HPDE6-E6E7 (cell line): ENCODE measurements around the gene DNER.

Experiments
- DNase-seq: peaks from one replicate; pipeline ENCODE4 v3.0.0; 2011; ENCODE audit warnings: missing footprints; ENCODE audit errors: extremely low spot score

DNER gene

GRCh38 chr2:229673676-229674075 lies 40.7 kb downstream of the DNER start:
- DNase-seq, result no peak

GRCh38 chr2:229672021-229672420 lies 42.3 kb downstream of the DNER start:
- DNase-seq, result no peak

- no peak for DNase-seq
Measured at GRCh38 chr2:229669841-229670240, 44.5 kb downstream of the DNER start.

- DNase-seq, result no peak
Measured at GRCh38 chr2:229666811-229667210, 47.5 kb downstream of the DNER start.

- DNase-seq, result no peak
Measured at GRCh38 chr2:229665158-229665557, 49.2 kb downstream of the DNER start.

- DNase-seq, result no peak
Measured at GRCh38 chr2:229661478-229661877, 52.9 kb downstream of the DNER start.

GRCh38 chr2:229660951-229661350 lies 53.4 kb downstream of the DNER start:
- no peak for DNase-seq

- DNase-seq, result no peak
Measured at GRCh38 chr2:229660391-229660790, 54.0 kb downstream of the DNER start.

- no peak for DNase-seq
Measured at GRCh38 chr2:229658004-229658403, 56.4 kb downstream of the DNER start.

- no peak for DNase-seq
Measured at GRCh38 chr2:229654437-229654836, 59.9 kb downstream of the DNER start.

GRCh38 chr2:229653531-229653930 lies 60.8 kb downstream of the DNER start:
- DNase-seq, result no peak

- DNase-seq, result no peak
Measured at GRCh38 chr2:229652796-229653195, 61.6 kb downstream of the DNER start.

GRCh38 chr2:229650901-229651300 lies 63.5 kb downstream of the DNER start:
- DNase-seq, result no peak

- no peak for DNase-seq
Measured at GRCh38 chr2:229650059-229650458, 64.3 kb downstream of the DNER start.

GRCh38 chr2:229646186-229646723 lies 68.1 kb downstream of the DNER start:
- no peak for DNase-seq

- DNase-seq, result peak; percentile 57
Measured at GRCh38 chr2:229642371-229642770, 72.0 kb downstream of the DNER start.

GRCh38 chr2:229641676-229642075 lies 72.7 kb downstream of the DNER start:
- DNase-seq, result no peak

GRCh38 chr2:229640636-229641035 lies 73.7 kb downstream of the DNER start:
- no peak for DNase-seq

- DNase-seq, result peak; percentile 12
Measured at GRCh38 chr2:229636571-229636970, 77.8 kb downstream of the DNER start.

- DNase-seq, result no peak
Measured at GRCh38 chr2:229635371-229635680, 79.0 kb downstream of the DNER start.

- no peak for DNase-seq
Measured at GRCh38 chr2:229634601-229635370, 79.6 kb downstream of the DNER start.

- DNase-seq, result no peak
Measured at GRCh38 chr2:229633556-229633955, 80.8 kb downstream of the DNER start.

GRCh38 chr2:229629039-229629438 lies 85.3 kb downstream of the DNER start:
- DNase-seq, result no peak

- no peak for DNase-seq
Measured at GRCh38 chr2:229627728-229628127, 86.6 kb downstream of the DNER start.
